Measurements from ENCODE around the gene CPZ.
"Not testable (repeated sequence)": the region's sequence is repeated elsewhere in the genome, so short reads cannot be mapped to it uniquely, and the experiment has no call there.

Gene CPZ

GRCh38 chr4:8613421-8614364 lies 21.1 kb downstream of the CPZ start:
- H3K27me3 ChIP-seq (ENCODE audit: control insufficient read depth, insufficient read depth, low read length), result no peaks in the 10 kb centered on the region
- H3K9me3 ChIP-seq (ENCODE audit: control insufficient read depth, low read length), result no peaks in the 10 kb centered on the region
- no peak overlapping the region for H3K4me3 ChIP-seq (ENCODE audit: low read length)
- no peak overlapping the region for H3K9ac ChIP-seq (ENCODE audit: low read length)
- no peaks in the 10 kb centered on the region for H3K4me1 ChIP-seq (ENCODE audit: control insufficient read depth, insufficient read depth, low read length)
- H3K36me3 ChIP-seq (ENCODE audit: control insufficient read depth, insufficient read depth, low read length), result no peaks in the 10 kb centered on the region

DNA sequence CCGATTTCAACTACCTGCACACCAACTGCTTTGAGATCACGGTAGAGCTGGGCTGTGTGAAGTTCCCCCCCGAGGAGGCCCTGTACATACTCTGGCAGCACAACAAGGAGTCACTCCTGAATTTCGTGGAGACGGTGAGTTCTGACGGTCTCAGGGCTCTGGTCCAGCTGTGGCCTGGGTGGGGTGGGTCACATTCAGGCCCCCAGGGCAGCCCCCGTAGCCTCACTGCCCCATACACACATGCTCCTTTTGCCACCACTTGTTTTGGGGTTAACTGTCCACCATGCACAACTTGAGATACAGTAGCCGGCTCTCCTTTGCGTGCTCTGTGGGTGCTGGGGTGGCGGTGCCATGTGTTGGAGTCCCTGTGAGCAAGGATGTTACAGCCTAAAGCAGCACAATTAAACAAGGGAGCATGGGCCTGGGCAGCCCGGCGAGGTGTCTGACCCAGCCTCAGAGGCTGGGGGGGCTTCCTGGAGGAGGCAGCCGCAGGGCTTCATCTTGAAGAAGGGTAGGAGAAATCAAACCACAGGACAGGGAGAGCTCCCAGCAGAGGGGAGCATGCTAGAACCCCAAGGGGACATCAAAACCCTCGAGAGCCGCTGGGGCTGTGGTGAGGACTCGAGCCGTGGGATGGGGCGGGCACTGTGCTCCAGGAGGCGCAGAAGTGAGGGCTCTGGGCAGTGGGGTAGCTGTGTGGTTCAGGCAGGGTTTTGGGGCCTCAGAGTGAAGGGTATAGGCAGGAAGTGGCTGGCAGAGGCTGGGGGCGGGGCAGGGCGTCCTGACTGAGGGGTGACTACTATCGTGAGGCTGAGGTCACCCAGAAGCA lies 22.0 kb downstream of the CPZ start:
- Histone ChIP-seq H3K4me3 (ENCODE audit: low read length) (no peak overlapping the region), H3K9ac (ENCODE audit: low read length) (no peak overlapping the region), H3K36me3 (ENCODE audit: control insufficient read depth, insufficient read depth, low read length) (no peaks in the 10 kb centered on the region), H3K9me3 (ENCODE audit: control insufficient read depth, low read length) (no peaks in the 10 kb centered on the region), H3K27me3 (ENCODE audit: control insufficient read depth, insufficient read depth, low read length) (no peaks in the 10 kb centered on the region), H3K4me1 (ENCODE audit: control insufficient read depth, insufficient read depth, low read length) (no peaks in the 10 kb centered on the region)

DNA sequence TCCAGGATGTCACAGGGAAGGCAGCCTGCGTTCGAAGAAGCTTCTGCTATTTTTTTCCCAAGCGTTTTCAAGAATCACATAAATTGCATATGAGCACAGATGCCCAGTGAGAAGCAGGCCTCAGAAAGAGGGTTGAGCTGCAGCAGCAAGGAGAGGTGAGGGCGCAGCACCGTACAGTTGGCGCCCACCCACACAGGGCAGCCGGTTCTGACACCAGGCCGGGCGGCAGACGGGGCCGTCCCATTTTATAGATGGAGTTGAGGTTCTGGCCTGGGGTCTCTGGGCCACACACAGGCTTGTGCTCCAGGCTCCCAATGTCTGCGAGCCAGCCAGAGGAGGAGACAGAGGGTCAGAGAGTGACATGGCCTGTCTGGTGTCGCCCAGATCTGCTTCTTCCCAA lies 22.8 kb downstream of the CPZ start:
- Histone ChIP-seq H3K27me3 (ENCODE audit: control insufficient read depth, insufficient read depth, low read length) (no peaks in the 10 kb centered on the region), H3K9me3 (ENCODE audit: control insufficient read depth, low read length) (no peaks in the 10 kb centered on the region), H3K9ac (ENCODE audit: low read length) (no peak overlapping the region), H3K36me3 (ENCODE audit: control insufficient read depth, insufficient read depth, low read length) (no peaks in the 10 kb centered on the region), H3K4me3 (ENCODE audit: low read length) (no peak overlapping the region), H3K4me1 (ENCODE audit: control insufficient read depth, insufficient read depth, low read length) (no peaks in the 10 kb centered on the region)

GRCh38 chr4:8615921-8616787 lies 23.6 kb downstream of the CPZ start:
- H3K36me3 ChIP-seq (ENCODE audit: control insufficient read depth, insufficient read depth, low read length), result no peaks in the 10 kb centered on the region
- H3K4me1 ChIP-seq (ENCODE audit: control insufficient read depth, insufficient read depth, low read length), result no peaks in the 10 kb centered on the region
- no peak overlapping the region for H3K9ac ChIP-seq (ENCODE audit: low read length)
- no peaks in the 10 kb centered on the region for H3K27me3 ChIP-seq (ENCODE audit: control insufficient read depth, insufficient read depth, low read length)
- no peaks in the 10 kb centered on the region for H3K9me3 ChIP-seq (ENCODE audit: control insufficient read depth, low read length)
- no peak overlapping the region for H3K4me3 ChIP-seq (ENCODE audit: low read length)

DNA sequence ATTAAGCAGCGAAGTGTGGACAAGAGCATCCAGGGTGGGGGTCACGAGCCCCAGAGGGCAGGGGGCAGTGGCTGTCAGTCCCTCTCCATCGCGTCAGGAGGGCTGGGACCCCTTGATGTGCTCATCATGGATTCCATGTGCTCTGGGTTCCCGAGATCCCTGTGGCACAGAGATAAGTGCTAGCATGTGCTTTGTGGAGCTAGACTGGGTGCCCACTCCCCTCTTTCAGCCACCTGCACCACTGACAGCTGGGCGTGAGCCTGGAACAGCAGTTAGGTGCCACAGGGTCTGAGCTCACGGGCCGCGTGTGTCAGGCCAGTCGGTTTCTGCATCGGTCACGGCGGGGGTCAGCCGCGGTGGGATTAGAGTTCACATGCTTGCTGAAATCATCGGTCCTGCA lies 24.3 kb downstream of the CPZ start:
- H3K4me3 ChIP-seq (ENCODE audit: low read length), result no peak overlapping the region
- H3K9ac ChIP-seq (ENCODE audit: low read length), result no peak overlapping the region
- no peaks in the 10 kb centered on the region for H3K36me3 ChIP-seq (ENCODE audit: control insufficient read depth, insufficient read depth, low read length)
- H3K9me3 ChIP-seq (ENCODE audit: control insufficient read depth, low read length), result no peaks in the 10 kb centered on the region
- no peaks in the 10 kb centered on the region for H3K4me1 ChIP-seq (ENCODE audit: control insufficient read depth, insufficient read depth, low read length)
- H3K27me3 ChIP-seq (ENCODE audit: control insufficient read depth, insufficient read depth, low read length), result no peaks in the 10 kb centered on the region

- Histone ChIP-seq H3K4me1 (ENCODE audit: control insufficient read depth, insufficient read depth, low read length) (no peaks in the 10 kb centered on the region), H3K9me3 (ENCODE audit: control insufficient read depth, low read length) (no peaks in the 10 kb centered on the region), H3K9ac (ENCODE audit: low read length) (no peak overlapping the region), H3K4me3 (ENCODE audit: low read length) (no peak overlapping the region), H3K36me3 (ENCODE audit: control insufficient read depth, insufficient read depth, low read length) (no peaks in the 10 kb centered on the region), H3K27me3 (ENCODE audit: control insufficient read depth, insufficient read depth, low read length) (no peaks in the 10 kb centered on the region)
These were observed 25.0 kb downstream of the CPZ start for GRCh38 chr4:8617486-8618040.

DNA sequence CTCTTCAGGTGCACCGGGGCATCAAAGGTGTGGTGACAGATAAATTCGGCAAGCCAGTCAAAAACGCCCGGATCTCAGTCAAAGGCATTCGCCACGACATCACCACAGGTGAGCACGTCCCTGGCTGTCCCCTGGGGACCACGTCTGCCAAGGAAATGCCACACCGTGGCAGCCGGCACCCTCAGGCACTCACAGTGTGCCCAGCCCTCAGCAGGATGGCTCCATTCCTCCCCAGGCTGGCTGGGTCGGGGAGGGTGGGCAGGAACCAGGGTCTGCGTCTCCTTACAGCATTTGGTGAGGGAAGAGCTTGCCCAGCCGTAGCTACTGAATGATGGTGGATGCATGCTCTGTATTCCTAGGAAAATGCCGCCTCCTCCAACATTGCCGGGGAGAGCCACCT lies 25.9 kb downstream of the CPZ start:
- Histone ChIP-seq H3K36me3 (ENCODE audit: control insufficient read depth, insufficient read depth, low read length) (no peaks in the 10 kb centered on the region), H3K4me1 (ENCODE audit: control insufficient read depth, insufficient read depth, low read length) (no peaks in the 10 kb centered on the region), H3K9ac (ENCODE audit: low read length) (no peak overlapping the region), H3K9me3 (ENCODE audit: control insufficient read depth, low read length) (no peaks in the 10 kb centered on the region), H3K27me3 (ENCODE audit: control insufficient read depth, insufficient read depth, low read length) (no peaks in the 10 kb centered on the region), H3K4me3 (ENCODE audit: low read length) (no peak overlapping the region)

DNA sequence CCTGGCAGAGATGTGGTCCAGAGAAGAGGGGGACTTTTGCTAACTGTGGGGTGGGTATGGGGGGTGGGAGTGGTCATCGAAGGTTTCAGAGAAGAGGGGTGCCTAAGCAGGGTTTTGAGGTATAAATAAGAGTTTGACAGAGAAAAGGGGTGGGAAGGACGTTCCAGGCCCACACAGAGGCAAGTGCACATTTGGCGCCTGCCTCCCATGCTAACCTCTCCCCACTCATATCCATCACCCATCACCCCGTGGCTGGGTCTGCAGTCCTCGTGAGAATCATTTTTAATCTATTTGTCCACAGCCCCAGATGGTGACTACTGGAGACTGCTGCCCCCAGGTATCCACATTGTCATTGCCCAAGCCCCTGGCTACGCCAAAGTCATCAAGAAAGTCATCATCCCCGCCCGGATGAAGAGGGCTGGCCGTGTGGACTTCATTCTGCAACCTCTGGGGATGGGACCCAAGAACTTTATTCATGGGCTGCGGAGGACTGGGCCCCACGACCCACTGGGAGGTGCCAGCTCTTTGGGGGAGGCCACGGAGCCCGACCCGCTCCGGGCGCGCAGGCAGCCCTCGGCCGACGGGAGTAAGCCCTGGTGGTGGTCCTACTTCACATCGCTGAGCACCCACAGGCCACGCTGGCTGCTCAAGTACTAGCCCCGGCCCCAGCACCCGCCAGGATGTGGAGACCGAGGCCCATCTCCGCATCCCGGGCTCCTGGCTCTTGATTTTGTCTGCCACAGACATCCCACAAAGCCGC lies 26.6 kb downstream of the CPZ start:
- Histone ChIP-seq H3K27me3 (ENCODE audit: control insufficient read depth, insufficient read depth, low read length) (no peaks in the 10 kb centered on the region), H3K4me1 (ENCODE audit: control insufficient read depth, insufficient read depth, low read length) (no peaks in the 10 kb centered on the region), H3K36me3 (ENCODE audit: control insufficient read depth, insufficient read depth, low read length) (no peaks in the 10 kb centered on the region), H3K9me3 (ENCODE audit: control insufficient read depth, low read length) (no peaks in the 10 kb centered on the region), H3K4me3 (ENCODE audit: low read length) (no peak overlapping the region), H3K9ac (ENCODE audit: low read length) (no peak overlapping the region)

- not testable (repeated sequence) for H3K4me3 ChIP-seq (ENCODE audit: low read length); H3K9me3 ChIP-seq (ENCODE audit: control insufficient read depth, low read length); H3K9ac ChIP-seq (ENCODE audit: low read length); H3K27me3 ChIP-seq (ENCODE audit: control insufficient read depth, insufficient read depth, low read length); H3K36me3 ChIP-seq (ENCODE audit: control insufficient read depth, insufficient read depth, low read length); H3K4me1 ChIP-seq (ENCODE audit: control insufficient read depth, insufficient read depth, low read length)
These were observed 28.6 kb downstream of the CPZ start for GRCh38 chr4:8621135-8621534.

DNA sequence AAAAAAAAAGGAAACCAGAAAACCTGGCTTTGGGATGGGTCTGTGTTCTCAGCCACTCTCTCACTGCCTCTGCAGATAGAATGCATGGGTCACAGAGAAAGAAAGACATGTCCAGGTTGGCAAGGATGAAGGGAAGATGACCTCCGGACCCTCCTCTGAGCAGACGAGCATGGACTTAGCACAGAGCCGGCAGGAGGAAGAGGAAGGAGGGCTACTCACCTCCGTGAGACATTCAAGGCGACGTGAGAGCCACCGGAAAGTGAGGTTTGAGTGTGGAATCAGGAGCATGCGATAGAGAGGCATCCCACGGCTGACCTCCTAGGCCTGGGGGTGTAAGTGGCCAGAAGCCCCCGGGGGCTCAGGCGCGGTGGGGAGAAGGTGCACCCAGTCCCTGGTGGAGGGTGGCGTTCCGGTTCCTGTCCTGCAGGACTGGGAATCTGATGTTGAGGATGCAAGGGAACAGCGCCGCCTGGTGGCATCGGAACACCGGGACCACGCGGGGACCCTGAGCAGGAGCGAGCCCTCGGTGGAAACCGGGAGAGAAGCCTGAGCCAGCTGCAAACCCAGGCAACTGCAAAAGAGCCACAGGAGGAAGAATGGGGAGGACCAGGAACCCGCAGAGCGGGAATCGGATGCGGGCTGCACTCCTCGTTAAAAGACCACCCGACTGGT lies 32.2 kb downstream of the CPZ start:
- not testable (repeated sequence) for H3K9me3 ChIP-seq (ENCODE audit: control insufficient read depth, low read length); H3K9ac ChIP-seq (ENCODE audit: low read length); H3K4me3 ChIP-seq (ENCODE audit: low read length); H3K36me3 ChIP-seq (ENCODE audit: control insufficient read depth, insufficient read depth, low read length); H3K4me1 ChIP-seq (ENCODE audit: control insufficient read depth, insufficient read depth, low read length); H3K27me3 ChIP-seq (ENCODE audit: control insufficient read depth, insufficient read depth, low read length)

Measured in mucosa of stomach (tissue), 1 donor.